ENCODE data around the gene TMEM203. TPM values are rescaled to one million over a fixed set of nuclear protein-coding genes. Genes with fewer than 3 reads are reported as not detected.
"Not testable (repeated sequence)": the region's sequence is repeated elsewhere in the genome, so short reads cannot be mapped to it uniquely, and the experiment has no call there.

Gene TMEM203
- total RNA-seq, 4 donors from 2014 or later = 29.7 to 47.3 (median 38.4) TPM

GRCh38 chr9:137242269-137243203 is 37.1 kb upstream of the TMEM203 start:
- peak overlapping the region in 2 of 3 donors; percentile 55 to 66 for H3K27ac ChIP-seq
- DNase-seq = no peak
- H3K36me3 ChIP-seq = peaks cover 16 to 18% of the 10 kb centered on the region in 2 donors
- peaks cover 8 to 36% of the 10 kb centered on the region in 2 donors for H3K4me1 ChIP-seq
- H3K9me3 ChIP-seq = no peaks in the 10 kb centered on the region
- TF ChIP-seq CTCF (IDR thresholded peaks at IDR 0.05) (no peak), POLR2A (IDR thresholded peaks at IDR 0.05) (no peak)
- peak overlapping the region; percentile 71 to 83 (median 72) for H3K4me3 ChIP-seq (replicated peaks in 1 of 3)
- H3K27me3 ChIP-seq = no peaks in the 10 kb centered on the region
- intact Hi-C loops (cut with DNase I) = no loop called here
- WGBS, 2 donors = 83 to 84% methylated on average over 30 to 36 of the region's 36 CpGs

- TF ChIP-seq POLR2A (IDR thresholded peaks at IDR 0.05) (no peak), CTCF (IDR thresholded peaks at IDR 0.05) (no peak)
- H3K27me3 ChIP-seq = no peaks in the 10 kb centered on the region
- peak; percentile 47 to 56 for DNase-seq
- peak overlapping the region; percentile 66 to 74 (median 70) for H3K27ac ChIP-seq
- H3K4me3 ChIP-seq (replicated peaks in 1 of 3) = peak overlapping the region; percentile 71 to 83 (median 72)
- intact Hi-C loops (cut with DNase I) = no loop called here
- WGBS, 2 donors = 5 to 27% methylated on average over 5 to 21 of the region's 83 CpGs
- peaks cover 16 to 18% of the 10 kb centered on the region in 2 donors for H3K36me3 ChIP-seq
- peaks cover 15 to 45% of the 10 kb centered on the region in 2 donors for H3K4me1 ChIP-seq
- no peaks in the 10 kb centered on the region for H3K9me3 ChIP-seq
Measured at GRCh38 chr9:137241490-137242268, 36.2 kb upstream of the TMEM203 start.

GRCh38 chr9:137240841-137241489 is 35.5 kb upstream of the TMEM203 start, which contains the start of gene TUBB4B:
Gene TUBB4B, plus strand, starts transcription at chr9:137241287. Its CDS starts 74 bp downstream, at chr9:137241361.
- intact Hi-C loops (cut with DNase I) = no loop called here
- Histone ChIP-seq H3K4me1 (peaks cover 22 to 52% of the 10 kb centered on the region in 2 donors), H3K27ac (peak within 1 kb of the TSS; percentile 91 to 97 (median 94)), H3K27me3 (no peaks in the 10 kb centered on the region), H3K4me3 (replicated peaks in 1 of 3) (peak within 1 kb of the TSS; percentile 71 to 83 (median 72)), H3K36me3 (peaks cover 16 to 18% of the 10 kb centered on the region in 2 donors), H3K9me3 (no peaks in the 10 kb centered on the region)
- TF ChIP-seq POLR2A (IDR thresholded peaks at IDR 0.05) (peak; percentile 99 to 100), CTCF (IDR thresholded peaks at IDR 0.05) (peak in 1 of 6 experiments; percentile 15)
- 0 to 1% methylated on average over 23 to 44 of the region's 67 CpGs for WGBS, 2 donors
- DNase-seq = peak; percentile 99 to 100

GRCh38 chr9:137240318-137240840 is 34.9 kb upstream of the TMEM203 start:
- H3K4me3 ChIP-seq (replicated peaks in 1 of 3) = peak overlapping the region; percentile 38 to 66 (median 48)
- H3K27ac ChIP-seq = peak overlapping the region; percentile 91 to 97 (median 94)
- peaks cover 16 to 18% of the 10 kb centered on the region in 2 donors for H3K36me3 ChIP-seq
- TF ChIP-seq POLR2A (IDR thresholded peaks at IDR 0.05) (no peak), CTCF (IDR thresholded peaks at IDR 0.05) (no peak)
- H3K27me3 ChIP-seq = no peaks in the 10 kb centered on the region
- WGBS, 2 donors = 0% methylated on average over 1 to 7 of the region's 58 CpGs
- peak; percentile 87 to 88 for DNase-seq
- intact Hi-C loops (cut with DNase I) = no loop called here
- no peaks in the 10 kb centered on the region for H3K9me3 ChIP-seq
- H3K4me1 ChIP-seq = peaks cover 22 to 55% of the 10 kb centered on the region in 2 donors

GRCh38 chr9:137239541-137240200 is 34.2 kb upstream of the TMEM203 start:
- peaks cover 22 to 55% of the 10 kb centered on the region in 2 donors for H3K4me1 ChIP-seq
- peak overlapping the region; percentile 91 to 97 (median 94) for H3K27ac ChIP-seq
- WGBS, 2 donors = 51 to 53% methylated on average over 27 of the region's 27 CpGs

More at GRCh38 chr9:137239541-137240200, 34.2 kb upstream of the TMEM203 start:
- intact Hi-C loops (cut with DNase I); DNase-seq; H3K9me3 ChIP-seq; H3K27me3 ChIP-seq: not testable (repeated sequence)
- Histone ChIP-seq H3K4me3 (replicated peaks in 1 of 3) (peak overlapping the region; percentile 32 to 66 (median 48)), H3K36me3 (peaks cover 16 to 18% of the 10 kb centered on the region in 2 donors)

All from thyroid gland (tissue), 4 donors.